ENCODE measurements around the gene RABL3. TPM values are rescaled to one million over a fixed set of nuclear protein-coding genes. Genes with fewer than 3 reads are reported as not detected.

The RABL3 gene
- total and polyA plus RNA-seq, 2 of the 13 experiments (the other 11 are each of a cell fraction or from before 2014, with no cell fraction given), result 4.8 to 31.9 TPM

DNA sequence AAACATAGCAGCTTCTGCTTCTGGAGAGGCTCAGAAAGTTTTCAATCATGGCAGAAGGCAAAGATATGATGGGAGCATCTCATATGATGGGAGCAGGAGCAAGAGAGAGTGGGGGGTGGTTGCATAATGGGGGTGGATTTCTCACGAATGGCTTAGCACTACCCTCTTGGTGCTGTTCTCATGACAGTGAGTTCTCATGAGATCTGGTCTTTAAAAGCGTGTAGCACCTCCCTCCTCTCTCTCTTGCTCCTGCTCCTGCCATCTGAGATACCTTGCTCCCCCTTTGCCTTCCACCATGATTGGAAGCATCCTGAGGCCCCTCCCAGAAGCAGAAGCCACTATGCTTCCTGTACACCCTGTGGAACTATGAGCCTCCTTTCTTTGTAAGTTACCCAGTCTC is 82.5 kb downstream of the RABL3 start:
- in situ Hi-C loops (cut with HindIII; ENCODE audit: extremely low pct_ligation_motif_present, low pct_unique_long_range_greater_than_20kb), result no loop called here
- no peak for ATAC-seq
- intact Hi-C loops (cut with micrococcal nuclease; ENCODE audit: unreplicated experiment), result no loop called here
- H3K9me3 ChIP-seq (ENCODE audit: low read length), result no peaks in the 10 kb centered on the region
- ChIA-PET CTCF (ENCODE audit: low intra/inter-chr PET ratio, low total read pairs) (no interaction called here), POLR2A (no interaction called here)
- no peak for FAIRE-seq
- H3K4me1 ChIP-seq (ENCODE audit: insufficient read depth, low read length), result peaks cover 13% of the 10 kb centered on the region; the same call in 1 of the 2 replicates
- DNase-seq (ENCODE audit: low spot score), result no peak
- peaks cover 28 to 87% of the 10 kb centered on the region in 2 experiments for H3K36me3 ChIP-seq (replicated peaks in 1 of 2; ENCODE audit: control insufficient read depth in 1 of 2, insufficient read depth in 2 of 2, low read length in 2 of 2)
- H3K79me2 ChIP-seq (ENCODE audit: insufficient read depth, low read length), result peaks cover 22% of the 10 kb centered on the region
- H4K20me1 ChIP-seq (ENCODE audit: insufficient read depth, low read length), result peaks cover 36% of the 10 kb centered on the region; the same call in 1 of the 2 replicates
- H3K27ac ChIP-seq (ENCODE audit: extremely low read length, insufficient read depth, low read length), result no peak overlapping the region
- no peak for TF ChIP-seq RAD51 (IDR thresholded peaks at IDR 0.05; ENCODE audit: borderline replicate concordance)
- no peak for TF ChIP-seq ZNF546 (CRISPR knock-in tag; conservative IDR thresholded peaks at IDR 0.05)
- no peak for TF ChIP-seq NR1H2 (CRISPR knock-in tag; IDR thresholded peaks at IDR 0.05; ENCODE audit: borderline replicate concordance, low read depth)
- TF ChIP-seq RBAK (CRISPR knock-in tag; IDR thresholded peaks at IDR 0.05), result no peak
- TF ChIP-seq, protein P1, sequence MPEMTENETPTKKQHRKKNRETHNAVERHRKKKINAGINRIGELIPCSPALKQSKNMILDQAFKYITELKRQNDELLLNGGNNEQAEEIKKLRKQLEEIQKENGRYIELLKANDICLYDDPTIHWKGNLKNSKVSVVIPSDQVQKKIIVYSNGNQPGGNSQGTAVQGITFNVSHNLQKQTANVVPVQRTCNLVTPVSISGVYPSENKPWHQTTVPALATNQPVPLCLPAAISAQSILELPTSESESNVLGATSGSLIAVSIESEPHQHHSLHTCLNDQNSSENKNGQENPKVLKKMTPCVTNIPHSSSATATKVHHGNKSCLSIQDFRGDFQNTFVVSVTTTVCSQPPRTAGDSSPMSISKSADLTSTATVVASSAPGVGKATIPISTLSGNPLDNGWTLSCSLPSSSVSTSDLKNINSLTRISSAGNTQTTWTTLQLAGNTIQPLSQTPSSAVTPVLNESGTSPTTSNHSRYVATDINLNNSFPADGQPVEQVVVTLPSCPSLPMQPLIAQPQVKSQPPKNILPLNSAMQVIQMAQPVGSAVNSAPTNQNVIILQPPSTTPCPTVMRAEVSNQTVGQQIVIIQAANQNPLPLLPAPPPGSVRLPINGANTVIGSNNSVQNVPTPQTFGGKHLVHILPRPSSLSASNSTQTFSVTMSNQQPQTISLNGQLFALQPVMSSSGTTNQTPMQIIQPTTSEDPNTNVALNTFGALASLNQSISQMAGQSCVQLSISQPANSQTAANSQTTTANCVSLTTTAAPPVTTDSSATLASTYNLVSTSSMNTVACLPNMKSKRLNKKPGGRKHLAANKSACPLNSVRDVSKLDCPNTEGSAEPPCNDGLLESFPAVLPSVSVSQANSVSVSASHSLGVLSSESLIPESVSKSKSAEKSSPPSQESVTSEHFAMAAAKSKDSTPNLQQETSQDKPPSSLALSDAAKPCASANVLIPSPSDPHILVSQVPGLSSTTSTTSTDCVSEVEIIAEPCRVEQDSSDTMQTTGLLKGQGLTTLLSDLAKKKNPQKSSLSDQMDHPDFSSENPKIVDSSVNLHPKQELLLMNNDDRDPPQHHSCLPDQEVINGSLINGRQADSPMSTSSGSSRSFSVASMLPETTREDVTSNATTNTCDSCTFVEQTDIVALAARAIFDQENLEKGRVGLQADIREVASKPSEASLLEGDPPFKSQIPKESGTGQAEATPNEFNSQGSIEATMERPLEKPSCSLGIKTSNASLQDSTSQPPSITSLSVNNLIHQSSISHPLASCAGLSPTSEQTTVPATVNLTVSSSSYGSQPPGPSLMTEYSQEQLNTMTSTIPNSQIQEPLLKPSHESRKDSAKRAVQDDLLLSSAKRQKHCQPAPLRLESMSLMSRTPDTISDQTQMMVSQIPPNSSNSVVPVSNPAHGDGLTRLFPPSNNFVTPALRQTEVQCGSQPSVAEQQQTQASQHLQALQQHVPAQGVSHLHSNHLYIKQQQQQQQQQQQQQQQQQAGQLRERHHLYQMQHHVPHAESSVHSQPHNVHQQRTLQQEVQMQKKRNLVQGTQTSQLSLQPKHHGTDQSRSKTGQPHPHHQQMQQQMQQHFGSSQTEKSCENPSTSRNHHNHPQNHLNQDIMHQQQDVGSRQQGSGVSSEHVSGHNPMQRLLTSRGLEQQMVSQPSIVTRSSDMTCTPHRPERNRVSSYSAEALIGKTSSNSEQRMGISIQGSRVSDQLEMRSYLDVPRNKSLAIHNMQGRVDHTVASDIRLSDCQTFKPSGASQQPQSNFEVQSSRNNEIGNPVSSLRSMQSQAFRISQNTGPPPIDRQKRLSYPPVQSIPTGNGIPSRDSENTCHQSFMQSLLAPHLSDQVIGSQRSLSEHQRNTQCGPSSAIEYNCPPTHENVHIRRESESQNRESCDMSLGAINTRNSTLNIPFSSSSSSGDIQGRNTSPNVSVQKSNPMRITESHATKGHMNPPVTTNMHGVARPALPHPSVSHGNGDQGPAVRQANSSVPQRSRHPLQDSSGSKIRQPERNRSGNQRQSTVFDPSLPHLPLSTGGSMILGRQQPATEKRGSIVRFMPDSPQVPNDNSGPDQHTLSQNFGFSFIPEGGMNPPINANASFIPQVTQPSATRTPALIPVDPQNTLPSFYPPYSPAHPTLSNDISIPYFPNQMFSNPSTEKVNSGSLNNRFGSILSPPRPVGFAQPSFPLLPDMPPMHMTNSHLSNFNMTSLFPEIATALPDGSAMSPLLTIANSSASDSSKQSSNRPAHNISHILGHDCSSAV (CRISPR knock-in tag; IDR thresholded peaks at IDR 0.05; ENCODE audit: borderline replicate concordance), result no peak
- TF ChIP-seq, protein P2, sequence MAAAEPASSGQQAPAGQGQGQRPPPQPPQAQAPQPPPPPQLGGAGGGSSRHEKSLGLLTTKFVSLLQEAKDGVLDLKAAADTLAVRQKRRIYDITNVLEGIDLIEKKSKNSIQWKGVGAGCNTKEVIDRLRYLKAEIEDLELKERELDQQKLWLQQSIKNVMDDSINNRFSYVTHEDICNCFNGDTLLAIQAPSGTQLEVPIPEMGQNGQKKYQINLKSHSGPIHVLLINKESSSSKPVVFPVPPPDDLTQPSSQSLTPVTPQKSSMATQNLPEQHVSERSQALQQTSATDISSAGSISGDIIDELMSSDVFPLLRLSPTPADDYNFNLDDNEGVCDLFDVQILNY (CRISPR knock-in tag; conservative IDR thresholded peaks at IDR 0.05), result no peak
- no peak for TF ChIP-seq MAFF (IDR thresholded peaks at IDR 0.05; ENCODE audit: low read depth, low read length)
- TF ChIP-seq ZNF780A (CRISPR knock-in tag; IDR thresholded peaks at IDR 0.05), result no peak
- TF ChIP-seq SPEN (CRISPR knock-in tag; IDR thresholded peaks at IDR 0.05; ENCODE audit: low read depth), result no peak
- TF ChIP-seq ZNF558 (CRISPR knock-in tag; IDR thresholded peaks at IDR 0.05; ENCODE audit: borderline replicate concordance), result no peak
- TF ChIP-seq HNRNPLL (IDR thresholded peaks at IDR 0.05; ENCODE audit: low read depth, low read length, poor library complexity, severe bottlenecking), result no peak
- TF ChIP-seq FOXK1 (CRISPR knock-in tag; IDR thresholded peaks at IDR 0.05; ENCODE audit: borderline replicate concordance, low read depth), result no peak
- no peak for TF ChIP-seq RXRB (CRISPR knock-in tag; IDR thresholded peaks at IDR 0.05; ENCODE audit: borderline replicate concordance)
- no peak for TF ChIP-seq KLF9 (CRISPR knock-in tag; IDR thresholded peaks at IDR 0.05; ENCODE audit: low read depth)
- TF ChIP-seq ARNTL (CRISPR knock-in tag; IDR thresholded peaks at IDR 0.05), result no peak
- no peak for TF ChIP-seq RAD21 (CRISPR knock-in tag; IDR thresholded peaks at IDR 0.05)
- TF ChIP-seq ZNF614 (CRISPR knock-in tag; IDR thresholded peaks at IDR 0.05; ENCODE audit: borderline replicate concordance), result no peak
- TF ChIP-seq MIER2 (CRISPR knock-in tag; IDR thresholded peaks at IDR 0.05), result no peak
- TF ChIP-seq ZNF468 (CRISPR knock-in tag; IDR thresholded peaks at IDR 0.05), result no peak
- H3K9ac ChIP-seq (ENCODE audit: insufficient read depth, low read depth, low read length), result no peak overlapping the region
- no peaks in the 10 kb centered on the region for H3K27me3 ChIP-seq (ENCODE audit: control insufficient read depth in 1 of 2, insufficient read depth in 2 of 2, low read length in 2 of 2)
- 94% methylated on average over 2 of the region's 2 CpGs for WGBS (ENCODE audit: low lambda C conversion rate)
- no peak overlapping the region for H2AFZ ChIP-seq (ENCODE audit: low read length)
- no peak overlapping the region for H3K4me2 ChIP-seq (ENCODE audit: low read depth, low read length)
- no TSS peak for BruUV-seq (replicated peaks)
- H3K4me3 ChIP-seq (replicated peaks in 1 of 3; ENCODE audit: insufficient read depth in 1 of 3, low read depth in 2 of 3, low read length in 3 of 3), result no peak overlapping the region

All from HepG2 (cell line).